Uterus (tissue), 2 donors: ENCODE data around the gene POLR1E.

Experiments
- CTCF ChIP-seq, 4 experiments: fragments of 200-600 bp in 2 of 4; fragments of 450-650 bp in 2 of 4; sonication (generic) in 2 of 4; IDR thresholded peaks; one replicate each; pipeline ENCODE4 v1.5.1; 2016 to 2019; ENCODE audit warnings: antibody characterized with exemption in 4 of 4, mild to moderate bottlenecking in 2 of 4, moderate library complexity in 1 of 4
- POLR2A ChIP-seq, 2 donors: fragments of 450-650 bp; IDR thresholded peaks; one replicate each; pipeline ENCODE4 v1.6.1; 2016; ENCODE audit warnings: antibody characterized with exemption in 2 of 2, mild to moderate bottlenecking in 1 of 2, moderate library complexity in 1 of 2

GRCh38 chr9:37534412-37534811, 48.7 kb downstream of the POLR1E start:
- no peak for TF ChIP-seq CTCF (IDR thresholded peaks at IDR 0.05)
- no peak for TF ChIP-seq POLR2A (IDR thresholded peaks at IDR 0.05)
